SK-N-MC (cell line): ENCODE measurements around the gene RHOXF2.

Experiments
- EZH2 ChIP-seq: fragments of 200-600 bp; sonication (generic); IDR thresholded peaks from one replicate; pipeline ENCODE4 v1.6.1; 2017; ENCODE audit warnings: antibody characterized with exemption
- POLR2AphosphoS5 ChIP-seq: IDR thresholded peaks from 2 replicates; pipeline ENCODE4 v1.6.1; 2012; ENCODE audit warnings: mild to moderate bottlenecking, low read depth, low read length, borderline replicate concordance

DNA sequence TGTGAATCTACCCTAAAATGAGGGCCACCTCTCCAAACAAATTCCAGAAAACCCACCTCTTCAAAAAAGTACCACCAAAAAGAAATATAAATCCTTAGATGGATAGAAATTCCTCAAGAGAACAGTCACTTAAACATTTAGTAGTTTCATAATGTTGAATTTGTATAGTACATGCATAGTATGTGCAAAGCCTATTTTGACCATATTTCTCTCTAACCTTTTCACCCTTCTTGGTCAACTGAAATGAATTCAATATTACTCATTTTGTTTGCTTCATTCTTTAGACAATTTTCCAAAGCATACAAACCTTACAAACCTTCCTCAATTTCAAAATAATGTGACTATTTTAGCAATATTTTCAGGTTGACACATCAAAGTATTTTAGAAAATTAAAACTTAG is 46.8 kb upstream of the RHOXF2 start:
- no peak for TF ChIP-seq EZH2
- TF ChIP-seq POLR2AphosphoS5 = no peak
